Panc1 (cell line): ENCODE data around the gene TLE4.

Experiments
- POLR2AphosphoS5 ChIP-seq: IDR thresholded peaks from 2 replicates; pipeline ENCODE4 v1.6.1; 2012; ENCODE audit warnings: mild to moderate bottlenecking, low read depth, low read length, moderate library complexity
- REST ChIP-seq, 2 experiments: IDR thresholded peaks; 2 replicates each; pipeline ENCODE4 v1.6.1; 2011 to 2012; ENCODE audit warnings: low read depth in 2 of 2, control low read depth in 1 of 2, low read length in 1 of 2, mild to moderate bottlenecking in 1 of 2, moderate library complexity in 1 of 2; ENCODE audit not compliant: insufficient read depth in 1 of 2
- TCF7L2 ChIP-seq: IDR thresholded peaks from 2 replicates; pipeline ENCODE4 v1.6.1; 2011; ENCODE audit warnings: mild to moderate bottlenecking, low read depth, low read length, inconsistent platforms
- TF ChIP-seq, protein P1 (sequence below): fragments of 450-650 bp; IDR thresholded peaks from 2 replicates; pipeline ENCODE4 v1.5.1; 2017; ENCODE audit warnings: mild to moderate bottlenecking

- TF ChIP-seq, protein P1, sequence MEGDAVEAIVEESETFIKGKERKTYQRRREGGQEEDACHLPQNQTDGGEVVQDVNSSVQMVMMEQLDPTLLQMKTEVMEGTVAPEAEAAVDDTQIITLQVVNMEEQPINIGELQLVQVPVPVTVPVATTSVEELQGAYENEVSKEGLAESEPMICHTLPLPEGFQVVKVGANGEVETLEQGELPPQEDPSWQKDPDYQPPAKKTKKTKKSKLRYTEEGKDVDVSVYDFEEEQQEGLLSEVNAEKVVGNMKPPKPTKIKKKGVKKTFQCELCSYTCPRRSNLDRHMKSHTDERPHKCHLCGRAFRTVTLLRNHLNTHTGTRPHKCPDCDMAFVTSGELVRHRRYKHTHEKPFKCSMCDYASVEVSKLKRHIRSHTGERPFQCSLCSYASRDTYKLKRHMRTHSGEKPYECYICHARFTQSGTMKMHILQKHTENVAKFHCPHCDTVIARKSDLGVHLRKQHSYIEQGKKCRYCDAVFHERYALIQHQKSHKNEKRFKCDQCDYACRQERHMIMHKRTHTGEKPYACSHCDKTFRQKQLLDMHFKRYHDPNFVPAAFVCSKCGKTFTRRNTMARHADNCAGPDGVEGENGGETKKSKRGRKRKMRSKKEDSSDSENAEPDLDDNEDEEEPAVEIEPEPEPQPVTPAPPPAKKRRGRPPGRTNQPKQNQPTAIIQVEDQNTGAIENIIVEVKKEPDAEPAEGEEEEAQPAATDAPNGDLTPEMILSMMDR = no peak
- TF ChIP-seq POLR2AphosphoS5 (no peak), REST (IDR thresholded peaks at IDR 0.05; ENCODE audit: insufficient read depth in 1 of 2, low read depth in 2 of 2, low read length in 1 of 2) (no peak), TCF7L2 (no peak)
These were observed 90.8 kb downstream of the TLE4 start for GRCh38 chr9:79662537-79662956.
